Astrocyte of the spinal cord (primary cell): ENCODE data around the gene GMEB2.

ENCODE experiments used
- DNase-seq: peaks from one replicate; pipeline ENCODE4 v3.0.0; 2011; ENCODE audit warnings: low read depth, low spot score
- H3K4me3 ChIP-seq: 2 replicates; pipeline ENCODE4 v1.5.1; 2011; ENCODE audit warnings: low read depth, mild to moderate bottlenecking, low read length, moderate library complexity
- CTCF ChIP-seq: IDR thresholded peaks from 2 replicates; pipeline ENCODE4 v1.5.1; 2012; ENCODE audit warnings: low read depth, mild to moderate bottlenecking, low read length, inconsistent platforms
- in situ Hi-C: cut with HindIII; loops from 2 replicates; pipeline ENCODE4 v1.10.0; 2017; ENCODE audit warnings: low sequenced_read_pairs

The GMEB2 gene

GRCh38 chr20:63546956-63547724, 79.8 kb downstream of the GMEB2 start:
- H3K4me3 ChIP-seq, result no peak overlapping the region
- TF ChIP-seq CTCF, result no peak
- DNase-seq, result no peak
- in situ Hi-C loops, result no loop called here

GRCh38 chr20:63546256-63546955, 80.5 kb downstream of the GMEB2 start:
- TF ChIP-seq CTCF, result no peak
- no peak for DNase-seq
- in situ Hi-C loops, result no loop called here
- no peak overlapping the region for H3K4me3 ChIP-seq

GRCh38 chr20:63545814-63546213, 81.1 kb downstream of the GMEB2 start:
- TF ChIP-seq CTCF, result no peak
- no peak for DNase-seq
- no peak overlapping the region for H3K4me3 ChIP-seq
- in situ Hi-C loops, result no loop called here

- DNase-seq, result no peak
- no peak overlapping the region for H3K4me3 ChIP-seq
- no peak for TF ChIP-seq CTCF
- in situ Hi-C loops, result no loop called here
These were observed 81.9 kb downstream of the GMEB2 start for GRCh38 chr20:63544958-63545516.

DNA sequence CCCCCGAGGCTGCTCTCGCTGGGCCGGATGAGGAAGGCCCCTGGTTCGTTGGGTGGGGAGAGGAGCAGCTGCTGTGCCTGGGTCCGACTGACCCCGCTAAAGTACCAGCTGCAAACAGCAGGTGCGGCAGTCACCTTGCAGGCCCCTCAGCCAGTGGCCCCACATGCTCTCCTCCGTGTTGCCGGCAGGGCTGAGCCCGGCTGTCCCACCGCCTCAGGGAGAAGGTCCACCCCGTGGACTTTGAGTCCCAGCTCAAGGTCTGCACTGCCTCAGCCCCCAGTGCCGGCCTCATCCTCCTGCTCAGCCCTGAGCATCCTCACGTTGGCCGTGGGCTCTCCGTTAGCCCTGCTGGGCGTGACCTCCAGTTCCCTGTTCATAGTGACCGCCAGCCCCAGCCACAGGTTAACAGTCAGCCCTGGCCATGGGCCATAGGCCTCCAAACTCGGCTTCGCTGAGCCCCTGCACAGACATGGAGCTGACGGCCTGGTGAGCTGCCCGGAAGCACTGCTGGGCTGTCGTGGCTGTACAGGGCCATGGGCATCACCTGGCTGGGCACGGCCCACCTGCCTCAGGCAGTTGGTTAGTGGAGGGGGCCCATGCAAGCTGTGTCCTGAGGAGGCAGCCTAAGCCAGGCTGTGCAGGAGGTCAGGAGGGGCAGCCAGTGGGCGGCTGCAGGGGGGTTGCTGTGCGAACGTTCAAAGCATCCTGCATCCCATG, 82.5 kb downstream of the GMEB2 start:
- DNase-seq, result no peak
- in situ Hi-C loops, result no loop called here
- TF ChIP-seq CTCF, result no peak
- H3K4me3 ChIP-seq, result no peak overlapping the region

DNA sequence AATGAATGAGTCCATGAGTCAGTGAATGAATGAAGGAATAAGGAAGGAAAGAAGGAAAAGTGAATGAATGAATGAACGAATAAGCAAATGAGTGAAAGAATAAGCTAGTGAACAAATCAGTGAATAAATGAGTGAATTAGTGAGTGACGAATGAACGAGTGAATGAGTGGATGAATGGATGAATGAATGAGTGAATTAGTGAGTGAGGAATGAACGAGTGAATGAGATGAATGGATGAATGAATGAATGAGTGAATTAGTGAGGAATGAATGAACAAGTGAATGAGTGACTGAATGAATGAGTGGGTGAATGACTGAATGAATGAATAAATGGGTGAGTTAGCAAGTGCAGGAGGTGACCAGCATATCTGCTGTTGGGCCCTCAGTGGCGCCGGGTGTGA, 83.2 kb downstream of the GMEB2 start:
- H3K4me3 ChIP-seq, result no peak overlapping the region
- no peak for TF ChIP-seq CTCF
- no peak for DNase-seq
- in situ Hi-C loops, result no loop called here
